Epithelial cell of alveolus of lung (primary cell): ENCODE data around the gene FOXP2. TPM values are rescaled to one million over a fixed set of nuclear protein-coding genes. Genes with fewer than 3 reads are reported as not detected.

Experiments
- total RNA-seq: library from RNA; depleted of rRNA; stranded (reverse); fragments of >200 nt; gene quantifications from 2 replicates; pipeline ENCODE4 v1.2.1, GENCODE V29; 2015

FOXP2 gene
- 1.4 and 10.7 TPM in 2 replicates for total RNA-seq

GRCh38 chr7:114414156-114415063 is at the start of gene FOXP2:
Gene FOXP2 (plus strand): TSS chr7:114414815. CDS start chr7:114426512, 11,697 bp downstream.

